OCI-LY7 (cell line): ENCODE results near the gene WNT5A. TPM values are rescaled to one million over a fixed set of nuclear protein-coding genes. Genes with fewer than 3 reads are reported as not detected.

Experiments used
- BruUV-seq: library from RNA; stranded (reverse); fragments of 400-500 nt; replicated peaks from 2 replicates; lab custom pipeline; 2021; lab: Mats Ljungman, UMichigan
- CTCF ChIA-PET: fragments of 300-600 bp; sonication (Branson Sonifier 250); formaldehyde crosslinking; loops from one replicate; lab custom pipeline; 2022; ENCODE audit warnings: antibody characterized with exemption; ENCODE audit not compliant: unreplicated experiment; lab: Charles Lee
- POLR2A ChIA-PET: fragments of 300-600 bp; sonication (Branson Sonifier 250); formaldehyde crosslinking; loops from one replicate; lab custom pipeline; 2022; ENCODE audit warnings: antibody characterized with exemption; lab: Charles Lee
- DNase-seq: peaks from one replicate; pipeline ENCODE4 v3.0.0-alpha.2; 2015; ENCODE audit warnings: low spot score
- H2AFZ ChIP-seq: fragments of 200-600 bp; sonication (generic), shearing (Covaris generic); 2 replicates; pipeline ENCODE4 v1.6.1; 2014; ENCODE audit warnings: mild to moderate bottlenecking, antibody characterized with exemption, low read length, moderate library complexity
- H3K27ac ChIP-seq: fragments of 200-600 bp; sonication (generic); 2 replicates; pipeline ENCODE4 v1.5.1; 2014; ENCODE audit warnings: mixed run types, low read depth, mild to moderate bottlenecking, moderate library complexity, low read length, inconsistent platforms; ENCODE audit not compliant: poor library complexity, severe bottlenecking
- H3K36me3 ChIP-seq: fragments of 200-600 bp; sonication (generic); 2 replicates; pipeline ENCODE4 v1.6.1; 2014; ENCODE audit warnings: mild to moderate bottlenecking, antibody characterized with exemption, low read length, moderate library complexity, mixed read lengths; ENCODE audit not compliant: insufficient read depth
- H3K4me1 ChIP-seq: fragments of 200-600 bp; sonication (generic); 2 replicates; pipeline ENCODE4 v1.5.1; 2014; ENCODE audit warnings: mild to moderate bottlenecking, low read length; ENCODE audit not compliant: insufficient read depth, poor library complexity, severe bottlenecking
- H3K4me2 ChIP-seq: fragments of 200-600 bp; sonication (generic); 2 replicates; pipeline ENCODE4 v1.6.1; 2014; ENCODE audit warnings: mild to moderate bottlenecking, low read length
- H3K4me3 ChIP-seq: fragments of 200-600 bp; sonication (generic); 2 replicates; pipeline ENCODE4 v1.5.1; 2014; ENCODE audit warnings: mild to moderate bottlenecking, low read depth, low read length; ENCODE audit not compliant: poor library complexity, severe bottlenecking
- H3K79me2 ChIP-seq: fragments of 200-600 bp; sonication (generic); 2 replicates; pipeline ENCODE4 v1.6.1; 2016; ENCODE audit warnings: low read depth, mild to moderate bottlenecking, low read length, moderate library complexity, mixed read lengths; ENCODE audit not compliant: insufficient read depth
- H3K9me2 ChIP-seq: fragments of 200-600 bp; sonication (generic); 2 replicates; pipeline ENCODE4 v1.6.1; 2016; ENCODE audit warnings: mild to moderate bottlenecking, low read length, mixed read lengths; ENCODE audit not compliant: insufficient read depth
- H3K9me3 ChIP-seq: fragments of 200-600 bp; sonication (generic); 2 replicates; pipeline ENCODE4 v1.6.1; 2014; ENCODE audit warnings: mild to moderate bottlenecking, mixed run types, low read length, mixed read lengths
- H4K20me1 ChIP-seq: fragments of 200-600 bp; sonication (generic); 2 replicates; pipeline ENCODE4 v1.6.1; 2014; ENCODE audit warnings: mild to moderate bottlenecking, antibody characterized with exemption, low read length, moderate library complexity, mixed read lengths; ENCODE audit not compliant: insufficient read depth
- CTCF ChIP-seq: fragments of 200-600 bp; sonication (generic); conservative IDR thresholded peaks from 2 replicates; pipeline ENCODE4 v1.5.1; 2014; ENCODE audit warnings: mild to moderate bottlenecking, antibody characterized with exemption, low read length, moderate library complexity, mixed read lengths
- EZH2phosphoT487 ChIP-seq: fragments of 200-600 bp; sonication (generic); IDR thresholded peaks from 2 replicates; pipeline ENCODE4 v1.6.1; 2018; ENCODE audit warnings: low read depth, borderline replicate concordance, mild to moderate bottlenecking, mixed run types, antibody characterized with exemption, low read length, moderate library complexity, mixed read lengths
- intact Hi-C: fragments of 100-400 bp; cut with micrococcal nuclease; formaldehyde crosslinking; loops from one replicate; pipeline ENCODE4 v1.10.0; 2022; ENCODE audit not compliant: unreplicated experiment
- total RNA-seq, 2 experiments: library from RNA; depleted of rRNA in 1 of 2; stranded (reverse); fragments of >200 nt in 1 of 2; shearing (Covaris generic) in 1 of 2; gene quantifications; 2 replicates each; pipeline ENCODE4 v1.2.3, GENCODE V29; 2014 to 2022

WNT5A gene
- total RNA-seq, 2 experiments from 2014 or later, result 4.6 to 18.1 TPM

GRCh38 chr3:55459838-55460237 is 27.3 kb downstream of the WNT5A start:
- ChIA-PET POLR2A (no interaction called here), CTCF (no interaction called here)
- Histone ChIP-seq H3K4me1 (no peaks in the 10 kb centered on the region), H3K9me2 (no peaks in the 10 kb centered on the region), H3K79me2 (no peaks in the 10 kb centered on the region), H2AFZ (no peak overlapping the region), H3K27ac (no peak overlapping the region), H3K36me3 (no peaks in the 10 kb centered on the region), H4K20me1 (no peaks in the 10 kb centered on the region), H3K9me3 (no peaks in the 10 kb centered on the region), H3K4me3 (no peak overlapping the region), H3K4me2 (no peak overlapping the region)
- intact Hi-C loops, result no loop called here
- DNase-seq, result no peak
- BruUV-seq, result no TSS peak
- TF ChIP-seq EZH2phosphoT487, result no peak
- no peak for TF ChIP-seq CTCF

GRCh38 chr3:55458181-55458790 is 28.8 kb downstream of the WNT5A start:
- Histone ChIP-seq H3K4me2 (no peak overlapping the region), H3K9me2 (no peaks in the 10 kb centered on the region), H3K36me3 (no peaks in the 10 kb centered on the region), H3K79me2 (no peaks in the 10 kb centered on the region), H2AFZ (no peak overlapping the region), H4K20me1 (no peaks in the 10 kb centered on the region), H3K4me3 (no peak overlapping the region), H3K27ac (no peak overlapping the region), H3K4me1 (no peaks in the 10 kb centered on the region), H3K9me3 (no peaks in the 10 kb centered on the region)
- TF ChIP-seq EZH2phosphoT487, result no peak
- no peak for TF ChIP-seq CTCF
- ChIA-PET POLR2A (no interaction called here), CTCF (no interaction called here)
- BruUV-seq, result no TSS peak
- DNase-seq, result no peak
- intact Hi-C loops, result no loop called here

GRCh38 chr3:55455915-55456314 is 31.2 kb downstream of the WNT5A start:
- H3K9me3 ChIP-seq, result no peaks in the 10 kb centered on the region

More at GRCh38 chr3:55455915-55456314, 31.2 kb downstream of the WNT5A start:
- CTCF ChIA-PET, result no interaction called here
- no peaks in the 10 kb centered on the region for H3K36me3 ChIP-seq
- no peak overlapping the region for H3K27ac ChIP-seq
- no peak overlapping the region for H2AFZ ChIP-seq
- no peak for TF ChIP-seq CTCF
- TF ChIP-seq EZH2phosphoT487, result no peak
- no peak for DNase-seq
- H3K9me2 ChIP-seq, result no peaks in the 10 kb centered on the region
- H3K4me1 ChIP-seq, result no peaks in the 10 kb centered on the region
- H3K4me2 ChIP-seq, result no peak overlapping the region
- no peaks in the 10 kb centered on the region for H3K79me2 ChIP-seq
- POLR2A ChIA-PET, result interaction anchor here (1.1 kb wide), 1 partner anchor 46 kb away, joined by 3 read pairs; no protein-coding TSS in a partner anchor
- no peak overlapping the region for H3K4me3 ChIP-seq
- BruUV-seq, result no TSS peak
- intact Hi-C loops, result no loop called here
- no peaks in the 10 kb centered on the region for H4K20me1 ChIP-seq
